HFF-Myc (cell line): ENCODE data around the gene GPR137.

Experiments used
- DNase-seq: peaks from one replicate; pipeline ENCODE4 v3.0.0-alpha.2; 2011; ENCODE audit warnings: low read depth; ENCODE audit errors: extremely low read depth
- H3K4me3 ChIP-seq: replicated peaks from 2 replicates; pipeline ENCODE4 v1.5.1; 2011; ENCODE audit warnings: low read depth, mild to moderate bottlenecking, control low read depth, low read length
- TF ChIP-seq, protein P1 (sequence below): IDR thresholded peaks from 2 replicates; pipeline ENCODE4 v1.5.1; 2012; ENCODE audit warnings: mild to moderate bottlenecking, low read depth, low read length, control low read depth; ENCODE audit errors: missing control alignments

The GPR137 gene, protein sequence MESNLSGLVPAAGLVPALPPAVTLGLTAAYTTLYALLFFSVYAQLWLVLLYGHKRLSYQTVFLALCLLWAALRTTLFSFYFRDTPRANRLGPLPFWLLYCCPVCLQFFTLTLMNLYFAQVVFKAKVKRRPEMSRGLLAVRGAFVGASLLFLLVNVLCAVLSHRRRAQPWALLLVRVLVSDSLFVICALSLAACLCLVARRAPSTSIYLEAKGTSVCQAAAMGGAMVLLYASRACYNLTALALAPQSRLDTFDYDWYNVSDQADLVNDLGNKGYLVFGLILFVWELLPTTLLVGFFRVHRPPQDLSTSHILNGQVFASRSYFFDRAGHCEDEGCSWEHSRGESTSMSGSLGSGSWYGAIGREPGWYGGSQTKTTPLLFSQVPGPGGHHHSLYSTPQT

DNA sequence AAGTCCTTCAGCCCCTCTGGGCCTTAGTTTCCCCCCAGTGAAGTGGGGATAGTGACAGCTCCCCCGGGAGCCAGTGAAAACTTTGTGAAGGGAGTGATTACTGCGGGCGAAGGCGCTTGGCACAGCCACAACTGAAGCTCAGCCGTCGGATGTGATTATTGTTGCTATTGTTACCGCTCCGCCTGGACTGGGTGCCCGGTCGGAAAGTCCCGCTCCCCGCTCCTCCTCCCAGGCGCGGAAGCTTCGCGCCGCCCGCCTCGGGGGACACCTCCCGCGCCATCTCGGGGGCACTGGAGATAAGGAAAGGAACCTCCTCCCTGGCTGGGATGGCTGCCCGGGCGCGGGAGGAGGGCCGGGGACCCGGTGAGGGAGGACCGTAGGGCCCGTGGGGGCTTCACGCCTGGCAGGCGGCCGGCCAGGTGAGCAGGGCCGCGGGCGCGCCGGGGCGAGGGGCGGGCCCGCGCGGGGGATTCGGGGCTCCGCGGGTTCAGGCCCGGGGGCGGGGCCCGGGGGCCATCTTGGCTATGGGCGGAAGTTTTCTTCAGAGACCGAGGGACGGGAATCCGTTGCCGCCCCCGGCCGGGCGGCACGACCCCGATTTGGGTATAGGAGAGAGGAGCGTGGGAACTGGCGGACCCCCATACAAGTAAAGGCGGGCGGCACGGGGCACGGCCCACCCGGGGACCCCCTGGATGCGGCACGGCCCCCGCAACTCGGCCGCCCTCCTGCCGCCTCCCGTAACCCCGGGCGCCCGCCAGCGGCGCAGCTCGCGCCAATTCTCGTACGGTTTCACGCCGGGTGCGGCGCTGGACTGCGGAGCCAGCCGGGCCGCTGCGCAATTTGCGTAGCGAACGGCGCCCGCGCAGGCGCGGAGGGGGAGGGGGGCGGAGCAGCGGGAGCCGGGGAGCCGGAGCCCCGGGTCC lies at the start of gene GPR137:
Gene GPR137 (plus strand): TSS at position 887 of the 923 bp plus-strand sequence. CDS start 677 bp downstream, outside the sequence.
- peak within 1 kb of the TSS; percentile 70 for H3K4me3 ChIP-seq
- TF ChIP-seq, protein P1, sequence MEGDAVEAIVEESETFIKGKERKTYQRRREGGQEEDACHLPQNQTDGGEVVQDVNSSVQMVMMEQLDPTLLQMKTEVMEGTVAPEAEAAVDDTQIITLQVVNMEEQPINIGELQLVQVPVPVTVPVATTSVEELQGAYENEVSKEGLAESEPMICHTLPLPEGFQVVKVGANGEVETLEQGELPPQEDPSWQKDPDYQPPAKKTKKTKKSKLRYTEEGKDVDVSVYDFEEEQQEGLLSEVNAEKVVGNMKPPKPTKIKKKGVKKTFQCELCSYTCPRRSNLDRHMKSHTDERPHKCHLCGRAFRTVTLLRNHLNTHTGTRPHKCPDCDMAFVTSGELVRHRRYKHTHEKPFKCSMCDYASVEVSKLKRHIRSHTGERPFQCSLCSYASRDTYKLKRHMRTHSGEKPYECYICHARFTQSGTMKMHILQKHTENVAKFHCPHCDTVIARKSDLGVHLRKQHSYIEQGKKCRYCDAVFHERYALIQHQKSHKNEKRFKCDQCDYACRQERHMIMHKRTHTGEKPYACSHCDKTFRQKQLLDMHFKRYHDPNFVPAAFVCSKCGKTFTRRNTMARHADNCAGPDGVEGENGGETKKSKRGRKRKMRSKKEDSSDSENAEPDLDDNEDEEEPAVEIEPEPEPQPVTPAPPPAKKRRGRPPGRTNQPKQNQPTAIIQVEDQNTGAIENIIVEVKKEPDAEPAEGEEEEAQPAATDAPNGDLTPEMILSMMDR, result no peak
- DNase-seq, result no peak

DNA sequence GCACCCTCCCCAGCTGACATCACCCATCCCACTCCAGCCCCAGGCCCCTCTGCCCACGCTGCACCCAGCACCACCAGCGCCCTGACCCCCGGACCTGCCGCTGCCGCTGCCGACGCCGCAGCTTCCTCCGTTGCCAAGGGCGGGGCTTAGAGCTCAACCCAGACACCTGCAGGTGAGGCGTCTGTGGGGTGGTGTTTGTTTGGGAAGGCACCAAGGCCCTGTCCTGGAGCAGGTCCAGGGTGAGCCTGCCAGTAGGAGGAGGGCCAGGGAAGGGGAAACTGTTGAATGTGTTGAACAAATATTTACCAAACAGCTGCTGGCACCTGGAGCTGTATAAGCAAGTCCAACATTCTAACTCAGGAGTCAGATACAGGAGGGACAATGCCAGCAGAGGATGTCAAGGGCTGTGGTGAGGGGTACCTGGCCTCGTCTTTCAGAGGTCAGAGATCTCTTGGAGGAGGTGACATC lies 48.1 kb upstream of the GPR137 start:
- TF ChIP-seq, protein P1, result no peak
- DNase-seq, result no peak
- H3K4me3 ChIP-seq, result no peak overlapping the region

DNA sequence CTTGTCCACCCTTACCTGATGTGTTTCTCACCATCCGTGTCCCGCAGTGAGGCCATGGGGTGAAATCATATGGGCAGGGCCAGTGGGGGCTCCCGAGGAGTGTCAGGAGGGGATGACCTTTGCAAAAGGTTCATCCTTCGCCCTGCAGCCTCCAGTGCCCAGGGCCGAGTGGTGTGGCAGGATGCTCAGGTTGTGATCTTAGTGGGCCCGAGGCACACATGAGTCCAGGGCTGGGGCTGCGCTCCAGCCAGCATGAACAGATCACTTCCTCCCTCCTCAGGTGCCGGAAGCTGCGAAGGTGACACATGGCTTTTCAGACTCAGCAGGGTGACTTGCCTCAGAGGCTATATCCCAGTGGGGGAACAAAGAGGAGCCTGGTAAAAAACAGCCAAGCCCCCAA lies 47.6 kb upstream of the GPR137 start:
- H3K4me3 ChIP-seq, result no peak overlapping the region
- TF ChIP-seq, protein P1, result no peak
- no peak for DNase-seq

DNA sequence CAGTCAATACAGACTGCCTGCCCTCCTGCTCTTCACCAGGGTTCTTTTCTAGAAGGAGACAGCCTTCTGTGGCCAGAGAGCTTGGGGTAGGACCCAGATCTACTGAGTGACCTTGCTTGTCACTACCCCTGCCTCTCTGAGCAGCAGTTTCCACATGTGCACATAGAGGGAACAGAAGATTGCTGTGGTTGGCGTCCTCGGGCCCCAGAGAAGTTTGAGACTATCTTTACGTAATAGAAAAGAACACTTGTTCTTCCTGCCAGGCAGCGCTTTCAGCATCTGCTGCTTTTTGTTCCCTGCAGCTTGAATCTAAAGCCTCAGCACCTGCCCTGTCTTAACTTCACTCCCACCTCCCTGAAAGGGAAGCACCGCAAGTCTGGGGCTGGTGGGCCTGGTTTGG lies 46.6 kb upstream of the GPR137 start:
- DNase-seq, result no peak

DNA sequence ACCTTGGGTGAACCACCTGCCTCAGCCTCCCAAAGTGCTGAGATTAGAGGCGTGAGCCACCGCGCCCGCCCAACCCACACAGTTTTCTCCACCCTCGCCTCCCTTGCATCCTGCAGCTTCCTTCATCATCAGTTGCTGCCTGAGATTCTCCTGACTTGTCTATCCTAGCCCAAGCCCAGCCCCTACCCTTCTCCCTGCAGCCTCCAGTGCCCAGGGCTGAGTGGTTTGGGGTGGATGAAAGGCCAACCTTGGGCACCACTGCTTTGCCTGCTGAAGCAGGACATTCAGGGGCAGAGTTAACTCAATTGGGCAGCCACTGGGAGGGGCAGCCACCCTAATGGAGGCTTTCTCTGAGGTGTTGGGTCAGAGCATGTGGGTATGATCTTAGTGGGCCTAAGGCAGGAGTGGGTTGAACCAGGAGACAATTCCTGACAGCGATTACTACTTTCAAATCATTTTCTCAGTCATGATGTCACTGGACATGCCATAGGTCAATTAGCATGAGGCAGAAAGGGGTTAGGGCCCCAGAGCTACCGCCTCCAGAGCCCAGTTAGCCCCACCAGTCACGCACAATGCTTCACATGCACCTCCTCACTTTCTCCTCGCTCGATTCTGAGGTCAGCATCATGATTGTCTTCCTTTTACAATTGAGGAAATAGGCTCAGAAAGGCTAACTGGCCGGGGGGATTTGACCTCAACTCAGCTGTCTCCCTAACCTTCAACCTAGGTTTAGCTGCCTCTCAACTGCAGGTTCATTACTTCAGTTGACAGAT lies 45.8 kb upstream of the GPR137 start:
- DNase-seq, result no peak
- H3K4me3 ChIP-seq, result peak overlapping the region; percentile 80
- TF ChIP-seq, protein P1, result no peak

More for the DNA sequence above, 46.6 kb upstream of the GPR137 start:
- TF ChIP-seq, protein P1, result no peak
- no peak overlapping the region for H3K4me3 ChIP-seq
